PC-9 (cell line): ENCODE data around the gene CACNA2D1.

Experiments
- EZH2 ChIP-seq: fragments of 200-600 bp; sonication (generic); IDR thresholded peaks from 2 replicates; pipeline ENCODE4 v1.8.0; 2017; ENCODE audit warnings: antibody characterized with exemption, low read depth
- TF ChIP-seq, protein P1 (sequence below): fragments of 200-600 bp; sonication (generic); conservative IDR thresholded peaks from 2 replicates; pipeline ENCODE4 v1.6.1; 2017; ENCODE audit warnings: mixed run types, antibody characterized with exemption, mild to moderate bottlenecking, moderate library complexity

DNA sequence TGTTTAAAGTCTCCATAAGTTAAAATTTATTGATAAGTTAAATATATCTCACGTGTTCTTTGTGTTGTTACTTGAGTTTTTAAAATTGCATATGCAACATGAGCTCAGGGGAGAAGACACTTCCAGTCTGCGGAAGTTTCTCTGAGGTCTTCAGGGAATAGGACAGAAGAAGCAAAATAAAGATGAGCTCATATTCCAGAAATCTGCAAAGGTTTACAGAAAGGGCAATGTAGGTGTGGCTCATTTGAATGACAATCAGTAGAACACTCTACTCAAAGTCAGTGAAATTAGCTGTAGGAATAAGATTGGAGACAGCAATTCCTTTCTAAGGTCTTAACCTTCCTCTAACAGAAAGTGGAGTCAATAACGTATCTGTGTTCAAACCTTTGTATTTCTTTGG, 53.7 kb downstream of the CACNA2D1 start:
- TF ChIP-seq, protein P1, sequence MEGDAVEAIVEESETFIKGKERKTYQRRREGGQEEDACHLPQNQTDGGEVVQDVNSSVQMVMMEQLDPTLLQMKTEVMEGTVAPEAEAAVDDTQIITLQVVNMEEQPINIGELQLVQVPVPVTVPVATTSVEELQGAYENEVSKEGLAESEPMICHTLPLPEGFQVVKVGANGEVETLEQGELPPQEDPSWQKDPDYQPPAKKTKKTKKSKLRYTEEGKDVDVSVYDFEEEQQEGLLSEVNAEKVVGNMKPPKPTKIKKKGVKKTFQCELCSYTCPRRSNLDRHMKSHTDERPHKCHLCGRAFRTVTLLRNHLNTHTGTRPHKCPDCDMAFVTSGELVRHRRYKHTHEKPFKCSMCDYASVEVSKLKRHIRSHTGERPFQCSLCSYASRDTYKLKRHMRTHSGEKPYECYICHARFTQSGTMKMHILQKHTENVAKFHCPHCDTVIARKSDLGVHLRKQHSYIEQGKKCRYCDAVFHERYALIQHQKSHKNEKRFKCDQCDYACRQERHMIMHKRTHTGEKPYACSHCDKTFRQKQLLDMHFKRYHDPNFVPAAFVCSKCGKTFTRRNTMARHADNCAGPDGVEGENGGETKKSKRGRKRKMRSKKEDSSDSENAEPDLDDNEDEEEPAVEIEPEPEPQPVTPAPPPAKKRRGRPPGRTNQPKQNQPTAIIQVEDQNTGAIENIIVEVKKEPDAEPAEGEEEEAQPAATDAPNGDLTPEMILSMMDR: no peak
- no peak for TF ChIP-seq EZH2
